Endodermal cell (in vitro differentiated cells): Measurements from ENCODE around the gene ARNT2. TPM values are rescaled to one million over a fixed set of nuclear protein-coding genes. Genes with fewer than 3 reads are reported as not detected.
A peak's percentile ranks its signal among the peaks of the same experiment; 100 is the strongest.

Experiments
- DNase-seq: peaks from one replicate; pipeline ENCODE4 v3.0.0-alpha.2; 2017
- H3K27ac ChIP-seq: 2 replicates; pipeline ENCODE4 v1.5.1; 2013; ENCODE audit warnings: mild to moderate bottlenecking, low read depth, low read length, moderate library complexity
- H3K27me3 ChIP-seq: 2 replicates; pipeline ENCODE4 v1.6.1; 2013; ENCODE audit warnings: mild to moderate bottlenecking, low read length, moderate library complexity; ENCODE audit not compliant: insufficient read depth, control insufficient read depth, poor library complexity, severe bottlenecking
- H3K36me3 ChIP-seq: 2 replicates; pipeline ENCODE4 v1.7.0; 2013; ENCODE audit warnings: mild to moderate bottlenecking, low read length, moderate library complexity; ENCODE audit not compliant: control insufficient read depth, insufficient read depth
- H3K4me1 ChIP-seq: one replicate; pipeline ENCODE4 v1.7.0; 2013; ENCODE audit warnings: low read length; ENCODE audit not compliant: control insufficient read depth, insufficient read depth
- H3K4me3 ChIP-seq: 2 replicates; pipeline ENCODE4 v1.5.1; 2013; ENCODE audit warnings: mild to moderate bottlenecking, low read length, moderate library complexity
- H3K9ac ChIP-seq: 2 replicates; pipeline ENCODE4 v1.6.1; 2013; ENCODE audit warnings: mild to moderate bottlenecking, low read length, moderate library complexity; ENCODE audit not compliant: poor library complexity, severe bottlenecking; ENCODE audit errors: extremely low read depth
- H3K9me3 ChIP-seq: 2 replicates; pipeline ENCODE4 v1.6.1; 2013; ENCODE audit warnings: mild to moderate bottlenecking, low read length, moderate library complexity; ENCODE audit not compliant: control insufficient read depth
- H3K27ac Mint-ChIP-seq: 2 replicates; pipeline ENCODE4 v1.8.0; 2020; ENCODE audit warnings: mixed read lengths
- H3K27me3 Mint-ChIP-seq: 2 replicates; pipeline ENCODE4 v1.8.0; 2021; ENCODE audit warnings: mild to moderate bottlenecking, mixed read lengths; ENCODE audit not compliant: insufficient read depth
- H3K36me3 Mint-ChIP-seq: 2 replicates; pipeline ENCODE4 v1.8.0; 2020; ENCODE audit warnings: low read depth, mixed read lengths
- H3K4me1 Mint-ChIP-seq: 2 replicates; pipeline ENCODE4 v1.8.0; 2020; ENCODE audit warnings: mixed read lengths
- H3K4me3 Mint-ChIP-seq: 2 replicates; pipeline ENCODE4 v1.8.0; 2020; ENCODE audit warnings: mild to moderate bottlenecking, moderate library complexity, mixed read lengths
- H3K9me3 Mint-ChIP-seq: 2 replicates; pipeline ENCODE4 v1.8.0; 2020; ENCODE audit warnings: mild to moderate bottlenecking, mixed read lengths
- WGBS, 2 experiments: methylation state at CpG; one replicate each; pipeline versions ENCODE4 v1.1.5 to v1.1.7; 2013; ENCODE audit warnings: missing lambda C conversion rate in 2 of 2, mixed read lengths in 1 of 2; ENCODE audit not compliant: insufficient coverage in 1 of 2, insufficient read length in 1 of 2; 5-methylcytosine and 5-hydroxymethylcytosine counted together
- total RNA-seq, 2 donors: library from RNA; stranded (reverse); fragmentation: NEBNext Ultra II Directional in 1 of 2; extraction: Animal tissue kit (Norgen Biotek cat#: 25700) in 1 of 2; gene quantifications; 2 replicates in 1 of 2; 3 replicates in 1 of 2; pipeline ENCODE4 v1.2.1, GENCODE V29; 2021
- TF ChIP-seq, protein P1 (sequence below): fragments of 200-600 bp; sonication (generic); conservative IDR thresholded peaks from 2 replicates; pipeline ENCODE4 v1.5.0; 2021; ENCODE audit warnings: antibody characterized with exemption, mild to moderate bottlenecking

ARNT2 gene
- total RNA-seq, 2 donors from 2014 or later = 8.0 to 15.9 TPM

DNA sequence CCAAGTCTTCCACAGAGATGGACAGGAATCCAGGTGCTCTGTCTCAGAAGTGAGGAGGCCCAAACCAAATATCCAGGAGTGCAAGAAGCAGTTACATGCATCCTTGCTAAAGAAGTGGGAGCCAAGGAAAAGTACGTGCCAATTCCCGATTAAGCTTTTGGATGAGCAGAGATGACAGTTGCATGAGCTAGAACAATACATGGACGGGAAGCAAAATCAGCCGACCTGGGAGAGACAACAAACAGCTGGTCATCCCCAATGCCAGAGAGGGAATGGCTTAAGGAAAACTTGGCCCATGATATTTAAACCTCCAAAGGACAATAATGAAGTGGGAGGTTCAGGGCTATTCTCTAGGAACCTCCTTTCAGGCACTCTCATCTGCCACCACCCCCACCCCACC is 204.9 kb downstream of the ARNT2 start:
- Histone ChIP-seq H3K27me3 (no peaks in the 10 kb centered on the region), H3K27ac (no peak overlapping the region), H3K36me3 (no peaks in the 10 kb centered on the region), H3K9ac (no peak overlapping the region), H3K9me3 (no peaks in the 10 kb centered on the region), H3K4me1 (peaks cover 6% of the 10 kb centered on the region), H3K4me3 (no peak overlapping the region)
- TF ChIP-seq, protein P1, sequence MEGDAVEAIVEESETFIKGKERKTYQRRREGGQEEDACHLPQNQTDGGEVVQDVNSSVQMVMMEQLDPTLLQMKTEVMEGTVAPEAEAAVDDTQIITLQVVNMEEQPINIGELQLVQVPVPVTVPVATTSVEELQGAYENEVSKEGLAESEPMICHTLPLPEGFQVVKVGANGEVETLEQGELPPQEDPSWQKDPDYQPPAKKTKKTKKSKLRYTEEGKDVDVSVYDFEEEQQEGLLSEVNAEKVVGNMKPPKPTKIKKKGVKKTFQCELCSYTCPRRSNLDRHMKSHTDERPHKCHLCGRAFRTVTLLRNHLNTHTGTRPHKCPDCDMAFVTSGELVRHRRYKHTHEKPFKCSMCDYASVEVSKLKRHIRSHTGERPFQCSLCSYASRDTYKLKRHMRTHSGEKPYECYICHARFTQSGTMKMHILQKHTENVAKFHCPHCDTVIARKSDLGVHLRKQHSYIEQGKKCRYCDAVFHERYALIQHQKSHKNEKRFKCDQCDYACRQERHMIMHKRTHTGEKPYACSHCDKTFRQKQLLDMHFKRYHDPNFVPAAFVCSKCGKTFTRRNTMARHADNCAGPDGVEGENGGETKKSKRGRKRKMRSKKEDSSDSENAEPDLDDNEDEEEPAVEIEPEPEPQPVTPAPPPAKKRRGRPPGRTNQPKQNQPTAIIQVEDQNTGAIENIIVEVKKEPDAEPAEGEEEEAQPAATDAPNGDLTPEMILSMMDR = no peak
- Mint-ChIP-seq H3K27ac (no peak overlapping the region), H3K9me3 (no peaks in the 10 kb centered on the region), H3K27me3 (peaks cover 3% of the 10 kb centered on the region), H3K4me1 (peaks cover 23% of the 10 kb centered on the region), H3K4me3 (no peak overlapping the region), H3K36me3 (no peaks in the 10 kb centered on the region)
- 90 to 97% methylated on average over 4 of the region's 4 CpGs for WGBS, 2 experiments
- no peak for DNase-seq

DNA sequence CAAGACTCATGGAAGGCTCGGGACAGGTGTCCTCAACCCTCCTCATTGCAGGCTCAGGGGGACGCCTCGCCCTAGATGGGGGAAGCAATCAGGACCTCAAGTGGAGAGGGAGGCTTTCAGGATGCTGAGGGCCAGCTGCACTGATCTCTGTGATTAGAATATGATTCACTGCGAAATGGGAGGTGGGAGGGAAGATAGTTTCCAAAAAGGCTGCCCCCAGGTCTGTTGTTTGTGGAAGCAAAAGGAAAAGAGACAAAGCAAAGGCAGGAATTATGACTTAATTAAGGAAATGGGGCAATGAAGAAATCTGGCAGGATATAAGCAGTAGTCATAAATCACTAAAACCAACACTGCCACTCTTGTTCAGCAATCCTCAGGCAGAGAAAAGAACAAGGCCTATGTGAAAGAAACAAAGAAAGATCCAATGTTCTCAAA is 205.3 kb downstream of the ARNT2 start:
- Histone ChIP-seq H3K36me3 (no peaks in the 10 kb centered on the region), H3K27ac (no peak overlapping the region), H3K9me3 (no peaks in the 10 kb centered on the region), H3K27me3 (no peaks in the 10 kb centered on the region), H3K9ac (no peak overlapping the region), H3K4me3 (no peak overlapping the region), H3K4me1 (peaks cover 6% of the 10 kb centered on the region)
- H3K27me3 Mint-ChIP-seq = peaks cover 3% of the 10 kb centered on the region
- no peak overlapping the region for H3K4me3 Mint-ChIP-seq
- no peak for DNase-seq
- H3K36me3 Mint-ChIP-seq = no peaks in the 10 kb centered on the region
- H3K27ac Mint-ChIP-seq = no peak overlapping the region
- TF ChIP-seq, protein P1 = no peak
- WGBS, 2 experiments = 86 to 100% methylated on average over 1 to 4 of the region's 4 CpGs
- H3K9me3 Mint-ChIP-seq = no peaks in the 10 kb centered on the region
- H3K4me1 Mint-ChIP-seq = peaks cover 18% of the 10 kb centered on the region

DNA sequence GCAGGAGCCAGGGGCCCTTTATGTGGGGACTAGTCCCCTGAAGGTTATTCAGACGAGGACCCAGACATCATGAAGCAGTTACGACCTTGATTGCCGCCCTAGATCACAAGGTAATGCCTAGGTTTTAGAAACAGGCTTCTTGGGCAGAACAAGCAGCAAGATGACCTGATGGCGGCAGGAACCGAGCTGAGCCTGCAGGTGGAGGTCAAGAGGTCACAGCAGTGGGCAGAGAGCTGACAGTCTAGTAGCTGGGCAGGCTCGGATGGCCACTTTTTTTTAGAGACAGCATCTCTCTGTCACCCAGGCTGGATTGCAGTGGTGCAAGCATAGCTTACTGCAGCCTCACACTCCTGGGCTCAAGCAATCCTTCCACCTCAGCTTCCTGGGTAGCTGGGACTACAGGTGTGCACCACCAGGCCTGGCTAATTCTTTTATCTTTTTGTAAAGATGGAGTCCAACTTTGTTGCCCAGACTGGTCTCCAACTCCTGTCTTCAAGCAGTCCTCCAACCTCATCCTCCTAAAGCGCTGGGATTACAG is 207.4 kb downstream of the ARNT2 start:
- no peaks in the 10 kb centered on the region for H3K27me3 ChIP-seq
- DNase-seq = no peak
- H3K4me3 Mint-ChIP-seq = no peak overlapping the region
- no peaks in the 10 kb centered on the region for H3K36me3 Mint-ChIP-seq
- TF ChIP-seq, protein P1 = peak; percentile 20
- no peak overlapping the region for H3K27ac ChIP-seq
- H3K27me3 Mint-ChIP-seq = peaks cover 3% of the 10 kb centered on the region
- no peaks in the 10 kb centered on the region for H3K36me3 ChIP-seq
- H3K4me3 ChIP-seq = no peak overlapping the region
- H3K9ac ChIP-seq = no peak overlapping the region
- H3K9me3 ChIP-seq = no peaks in the 10 kb centered on the region
- H3K9me3 Mint-ChIP-seq = no peaks in the 10 kb centered on the region
- H3K27ac Mint-ChIP-seq = no peak overlapping the region
- H3K4me1 Mint-ChIP-seq = peaks cover 6% of the 10 kb centered on the region
- no peaks in the 10 kb centered on the region for H3K4me1 ChIP-seq
- 88 to 94% methylated on average over 6 to 7 of the region's 7 CpGs for WGBS, 2 experiments
